ENCODE measurements around the gene TAF1B.

TAF1B gene

GRCh38 chr2:9815076-9815475 is 28.2 kb upstream of the TAF1B start:
- no peaks in the 10 kb centered on the region for H3K36me3 ChIP-seq (ENCODE audit: insufficient read depth, insufficient read length, low read length)
- H3K27me3 ChIP-seq (ENCODE audit: insufficient read depth, insufficient read length): peaks cover 6% of the 10 kb centered on the region
- TF ChIP-seq ZNF274 (IDR thresholded peaks at IDR 0.05; ENCODE audit: low read depth, low read length) (no peak), SUZ12 (IDR thresholded peaks at IDR 0.05; ENCODE audit: extremely low read depth, insufficient read depth, insufficient read length) (no peak), YY1 (IDR thresholded peaks at IDR 0.05; ENCODE audit: insufficient read depth, insufficient read length) (no peak)
- no peak overlapping the region for H3K4me3 ChIP-seq (ENCODE audit: insufficient read length, low read depth)
- DNase-seq (ENCODE audit: low read depth, low spot score): no peak
- no peaks in the 10 kb centered on the region for H3K9me3 ChIP-seq (ENCODE audit: insufficient read depth, low read length)
- H3K4me1 ChIP-seq (ENCODE audit: insufficient read depth, insufficient read length): peaks cover 17% of the 10 kb centered on the region
- no peak overlapping the region for H3K9ac ChIP-seq (ENCODE audit: insufficient read length, low read depth)

GRCh38 chr2:9815844-9816279 is 27.4 kb upstream of the TAF1B start:
- Histone ChIP-seq H3K9me3 (ENCODE audit: insufficient read depth, low read length) (no peaks in the 10 kb centered on the region), H3K36me3 (ENCODE audit: insufficient read depth, insufficient read length, low read length) (no peaks in the 10 kb centered on the region), H3K4me3 (ENCODE audit: insufficient read length, low read depth) (no peak overlapping the region), H3K4me1 (ENCODE audit: insufficient read depth, insufficient read length) (peaks cover 21% of the 10 kb centered on the region), H3K27me3 (ENCODE audit: insufficient read depth, insufficient read length) (peaks cover 6% of the 10 kb centered on the region), H3K9ac (ENCODE audit: insufficient read length, low read depth) (no peak overlapping the region)
- no peak for DNase-seq (ENCODE audit: low read depth, low spot score)
- TF ChIP-seq ZNF274 (IDR thresholded peaks at IDR 0.05; ENCODE audit: low read depth, low read length) (no peak), SUZ12 (IDR thresholded peaks at IDR 0.05; ENCODE audit: extremely low read depth, insufficient read depth, insufficient read length) (no peak), YY1 (IDR thresholded peaks at IDR 0.05; ENCODE audit: insufficient read depth, insufficient read length) (no peak)

GRCh38 chr2:9818097-9818496 is 25.2 kb upstream of the TAF1B start:
- TF ChIP-seq SUZ12 (IDR thresholded peaks at IDR 0.05; ENCODE audit: extremely low read depth, insufficient read depth, insufficient read length) (no peak), ZNF274 (IDR thresholded peaks at IDR 0.05; ENCODE audit: low read depth, low read length) (no peak), YY1 (IDR thresholded peaks at IDR 0.05; ENCODE audit: insufficient read depth, insufficient read length) (no peak)
- H3K4me3 ChIP-seq (ENCODE audit: insufficient read length, low read depth): no peak overlapping the region
- H3K9me3 ChIP-seq (ENCODE audit: insufficient read depth, low read length): no peaks in the 10 kb centered on the region
- H3K36me3 ChIP-seq (ENCODE audit: insufficient read depth, insufficient read length, low read length): no peaks in the 10 kb centered on the region
- no peak for DNase-seq (ENCODE audit: low read depth, low spot score)
- H3K9ac ChIP-seq (ENCODE audit: insufficient read length, low read depth): no peak overlapping the region
- H3K4me1 ChIP-seq (ENCODE audit: insufficient read depth, insufficient read length): peaks cover 21% of the 10 kb centered on the region
- peaks cover 6% of the 10 kb centered on the region for H3K27me3 ChIP-seq (ENCODE audit: insufficient read depth, insufficient read length)

GRCh38 chr2:9819551-9819950 is 23.7 kb upstream of the TAF1B start:
- Histone ChIP-seq H3K9me3 (ENCODE audit: insufficient read depth, low read length) (no peaks in the 10 kb centered on the region), H3K9ac (ENCODE audit: insufficient read length, low read depth) (no peak overlapping the region), H3K27me3 (ENCODE audit: insufficient read depth, insufficient read length) (peaks cover 2% of the 10 kb centered on the region), H3K4me1 (ENCODE audit: insufficient read depth, insufficient read length) (peaks cover 12% of the 10 kb centered on the region), H3K36me3 (ENCODE audit: insufficient read depth, insufficient read length, low read length) (no peaks in the 10 kb centered on the region), H3K4me3 (ENCODE audit: insufficient read length, low read depth) (no peak overlapping the region)
- no peak for TF ChIP-seq SUZ12 (IDR thresholded peaks at IDR 0.05; ENCODE audit: extremely low read depth, insufficient read depth, insufficient read length)
- no peak for TF ChIP-seq ZNF274 (IDR thresholded peaks at IDR 0.05; ENCODE audit: low read depth, low read length)
- no peak for TF ChIP-seq YY1 (IDR thresholded peaks at IDR 0.05; ENCODE audit: insufficient read depth, insufficient read length)
- DNase-seq (ENCODE audit: low read depth, low spot score): no peak

GRCh38 chr2:9820020-9820973 is 23.0 kb upstream of the TAF1B start:
- TF ChIP-seq ZNF274 (IDR thresholded peaks at IDR 0.05; ENCODE audit: low read depth, low read length) (no peak), YY1 (IDR thresholded peaks at IDR 0.05; ENCODE audit: insufficient read depth, insufficient read length) (no peak), SUZ12 (IDR thresholded peaks at IDR 0.05; ENCODE audit: extremely low read depth, insufficient read depth, insufficient read length) (no peak)
- Histone ChIP-seq H3K36me3 (ENCODE audit: insufficient read depth, insufficient read length, low read length) (no peaks in the 10 kb centered on the region), H3K4me3 (ENCODE audit: insufficient read length, low read depth) (no peak overlapping the region), H3K27me3 (ENCODE audit: insufficient read depth, insufficient read length) (no peaks in the 10 kb centered on the region), H3K4me1 (ENCODE audit: insufficient read depth, insufficient read length) (peaks cover 10% of the 10 kb centered on the region), H3K9ac (ENCODE audit: insufficient read length, low read depth) (peak overlapping the region; percentile 21), H3K9me3 (ENCODE audit: insufficient read depth, low read length) (no peaks in the 10 kb centered on the region)
- DNase-seq (ENCODE audit: low read depth, low spot score): peak; percentile 70

GRCh38 chr2:9821805-9822445 is 21.3 kb upstream of the TAF1B start:
- H3K4me3 ChIP-seq (ENCODE audit: insufficient read length, low read depth): no peak overlapping the region
- no peaks in the 10 kb centered on the region for H3K36me3 ChIP-seq (ENCODE audit: insufficient read depth, insufficient read length, low read length)
- TF ChIP-seq YY1 (IDR thresholded peaks at IDR 0.05; ENCODE audit: insufficient read depth, insufficient read length) (no peak), SUZ12 (IDR thresholded peaks at IDR 0.05; ENCODE audit: extremely low read depth, insufficient read depth, insufficient read length) (no peak), ZNF274 (IDR thresholded peaks at IDR 0.05; ENCODE audit: low read depth, low read length) (no peak)
- DNase-seq (ENCODE audit: low read depth, low spot score): no peak
- no peaks in the 10 kb centered on the region for H3K27me3 ChIP-seq (ENCODE audit: insufficient read depth, insufficient read length)
- no peak overlapping the region for H3K9ac ChIP-seq (ENCODE audit: insufficient read length, low read depth)
- peaks cover 9% of the 10 kb centered on the region for H3K4me1 ChIP-seq (ENCODE audit: insufficient read depth, insufficient read length)
- no peaks in the 10 kb centered on the region for H3K9me3 ChIP-seq (ENCODE audit: insufficient read depth, low read length)

- Histone ChIP-seq H3K36me3 (ENCODE audit: insufficient read depth, insufficient read length, low read length) (no peaks in the 10 kb centered on the region), H3K4me3 (ENCODE audit: insufficient read length, low read depth) (no peak overlapping the region), H3K9ac (ENCODE audit: insufficient read length, low read depth) (no peak overlapping the region), H3K9me3 (ENCODE audit: insufficient read depth, low read length) (no peaks in the 10 kb centered on the region), H3K4me1 (ENCODE audit: insufficient read depth, insufficient read length) (peaks cover 9% of the 10 kb centered on the region), H3K27me3 (ENCODE audit: insufficient read depth, insufficient read length) (no peaks in the 10 kb centered on the region)
- DNase-seq (ENCODE audit: low read depth, low spot score): no peak
- no peak for TF ChIP-seq SUZ12 (IDR thresholded peaks at IDR 0.05; ENCODE audit: extremely low read depth, insufficient read depth, insufficient read length)
- TF ChIP-seq ZNF274 (IDR thresholded peaks at IDR 0.05; ENCODE audit: low read depth, low read length): no peak
- TF ChIP-seq YY1 (IDR thresholded peaks at IDR 0.05; ENCODE audit: insufficient read depth, insufficient read length): no peak
These were observed 18.8 kb upstream of the TAF1B start for GRCh38 chr2:9824441-9824840.
